DND-41 (cell line): Measurements from ENCODE around the gene C3orf18.

ENCODE experiments used
- EZH2 ChIP-seq: IDR thresholded peaks from 3 replicates; pipeline ENCODE4 v1.6.1; 2012; ENCODE audit warnings: borderline replicate concordance, low read depth, mild to moderate bottlenecking, moderate library complexity, low read length, inconsistent platforms; ENCODE audit not compliant: severe bottlenecking
- TF ChIP-seq, protein P1 (sequence below): IDR thresholded peaks from 2 replicates; pipeline ENCODE4 v1.5.1; 2012; ENCODE audit warnings: borderline replicate concordance, low read length, moderate library complexity, mild to moderate bottlenecking; ENCODE audit not compliant: poor library complexity, severe bottlenecking; ENCODE audit errors: extremely low read depth

DNA sequence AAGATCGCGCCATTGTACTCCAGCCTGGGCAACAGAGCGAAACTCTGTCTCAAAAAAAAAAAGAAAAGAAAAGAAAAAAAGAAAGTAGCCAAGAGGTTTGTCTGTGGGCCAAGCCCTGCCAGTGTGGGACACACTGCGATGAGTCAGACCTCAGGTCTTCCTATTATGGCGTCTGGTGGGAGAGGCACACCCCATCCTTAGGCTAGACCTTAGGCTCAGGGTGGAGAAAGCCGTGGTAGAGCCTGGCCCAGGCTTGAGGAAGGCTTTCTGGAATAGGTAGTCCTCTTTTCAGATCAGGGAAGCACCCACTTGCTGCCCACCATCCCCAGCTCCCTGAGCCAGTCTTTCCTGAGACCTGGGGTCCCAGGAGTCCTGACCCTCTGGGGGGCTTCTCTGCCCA lies 7.8 kb upstream of the C3orf18 start:
- TF ChIP-seq, protein P1, sequence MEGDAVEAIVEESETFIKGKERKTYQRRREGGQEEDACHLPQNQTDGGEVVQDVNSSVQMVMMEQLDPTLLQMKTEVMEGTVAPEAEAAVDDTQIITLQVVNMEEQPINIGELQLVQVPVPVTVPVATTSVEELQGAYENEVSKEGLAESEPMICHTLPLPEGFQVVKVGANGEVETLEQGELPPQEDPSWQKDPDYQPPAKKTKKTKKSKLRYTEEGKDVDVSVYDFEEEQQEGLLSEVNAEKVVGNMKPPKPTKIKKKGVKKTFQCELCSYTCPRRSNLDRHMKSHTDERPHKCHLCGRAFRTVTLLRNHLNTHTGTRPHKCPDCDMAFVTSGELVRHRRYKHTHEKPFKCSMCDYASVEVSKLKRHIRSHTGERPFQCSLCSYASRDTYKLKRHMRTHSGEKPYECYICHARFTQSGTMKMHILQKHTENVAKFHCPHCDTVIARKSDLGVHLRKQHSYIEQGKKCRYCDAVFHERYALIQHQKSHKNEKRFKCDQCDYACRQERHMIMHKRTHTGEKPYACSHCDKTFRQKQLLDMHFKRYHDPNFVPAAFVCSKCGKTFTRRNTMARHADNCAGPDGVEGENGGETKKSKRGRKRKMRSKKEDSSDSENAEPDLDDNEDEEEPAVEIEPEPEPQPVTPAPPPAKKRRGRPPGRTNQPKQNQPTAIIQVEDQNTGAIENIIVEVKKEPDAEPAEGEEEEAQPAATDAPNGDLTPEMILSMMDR, result no peak
- no peak for TF ChIP-seq EZH2
